Activated CD4-positive, alpha-beta T cell treated with anti-CD3 and anti-CD28 coated beads, Interleukin-2, amount 50 U/mL, for 24 hours (primary cell): ENCODE results near the gene ASCC3.

Experiments
- DNase-seq, 2 donors: peaks; one replicate each; pipeline ENCODE4 v3.0.0-alpha.2; 2020; ENCODE audit warnings: low read depth in 1 of 2, low spot score in 1 of 2

ASCC3 gene

DNA sequence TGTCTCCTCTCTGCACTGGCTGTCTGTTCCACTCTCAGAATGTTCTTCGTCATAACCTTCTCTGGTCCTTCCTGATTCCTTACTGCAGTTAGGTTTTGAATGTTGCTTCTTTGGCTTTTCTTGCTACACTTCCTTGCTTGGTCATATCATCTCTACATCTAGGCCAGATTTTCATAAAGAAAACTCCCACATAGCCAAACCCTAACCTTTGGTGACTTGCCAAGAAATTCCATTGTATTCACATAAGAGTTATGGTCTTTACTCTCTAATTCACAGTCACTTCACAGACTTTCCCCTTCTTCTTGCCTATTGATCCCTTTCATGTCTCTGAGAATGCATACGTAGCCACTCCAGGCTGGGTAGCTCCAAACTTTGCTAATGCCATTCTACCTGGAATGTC lies 374.5 kb downstream of the ASCC3 start:
- DNase-seq = no peak

DNA sequence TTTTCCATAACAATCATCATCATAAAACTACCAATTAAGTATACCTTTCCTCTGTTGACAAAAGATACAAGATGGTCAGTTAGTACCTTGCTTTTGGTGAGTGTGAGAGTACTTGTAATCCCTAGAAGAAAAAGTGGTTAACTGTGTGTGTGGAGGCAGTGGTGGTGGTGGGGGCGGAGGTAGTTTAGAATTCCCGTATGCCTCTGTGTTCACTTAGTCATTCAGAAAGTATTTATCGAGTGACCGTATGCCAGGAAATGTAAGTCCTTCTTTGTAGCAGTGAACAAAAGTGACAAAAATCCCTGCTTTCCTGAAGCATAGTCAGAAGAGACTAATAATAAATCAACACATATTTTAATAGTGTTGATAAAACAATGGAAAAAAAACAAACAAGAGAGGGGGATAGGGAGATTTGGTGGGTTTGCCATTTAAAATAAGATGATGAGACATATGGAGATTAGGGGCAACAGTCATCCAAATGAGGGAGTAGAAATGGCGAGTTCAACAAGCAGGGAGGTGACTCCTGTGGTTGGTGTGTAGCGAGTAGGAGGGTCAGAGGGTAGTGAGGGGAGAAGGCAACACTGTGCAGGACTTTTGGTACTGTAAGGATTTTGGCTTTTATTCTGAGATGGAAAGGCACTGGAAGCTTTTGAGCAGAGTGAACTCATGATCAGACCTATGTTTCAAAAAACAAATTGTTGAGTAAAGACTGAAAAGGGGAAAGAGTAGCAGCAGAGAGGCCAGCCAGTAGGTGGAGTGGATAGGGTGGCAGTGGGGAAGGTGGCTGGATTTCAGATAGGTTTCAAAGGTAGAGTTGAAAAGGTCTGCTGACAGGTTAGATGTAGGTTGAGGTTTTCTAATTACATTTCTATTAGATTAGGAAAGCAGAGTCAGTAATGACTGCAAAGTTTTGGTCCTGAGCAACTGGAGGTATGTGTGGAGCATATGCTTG lies 376.1 kb downstream of the ASCC3 start:
- no peak for DNase-seq

DNA sequence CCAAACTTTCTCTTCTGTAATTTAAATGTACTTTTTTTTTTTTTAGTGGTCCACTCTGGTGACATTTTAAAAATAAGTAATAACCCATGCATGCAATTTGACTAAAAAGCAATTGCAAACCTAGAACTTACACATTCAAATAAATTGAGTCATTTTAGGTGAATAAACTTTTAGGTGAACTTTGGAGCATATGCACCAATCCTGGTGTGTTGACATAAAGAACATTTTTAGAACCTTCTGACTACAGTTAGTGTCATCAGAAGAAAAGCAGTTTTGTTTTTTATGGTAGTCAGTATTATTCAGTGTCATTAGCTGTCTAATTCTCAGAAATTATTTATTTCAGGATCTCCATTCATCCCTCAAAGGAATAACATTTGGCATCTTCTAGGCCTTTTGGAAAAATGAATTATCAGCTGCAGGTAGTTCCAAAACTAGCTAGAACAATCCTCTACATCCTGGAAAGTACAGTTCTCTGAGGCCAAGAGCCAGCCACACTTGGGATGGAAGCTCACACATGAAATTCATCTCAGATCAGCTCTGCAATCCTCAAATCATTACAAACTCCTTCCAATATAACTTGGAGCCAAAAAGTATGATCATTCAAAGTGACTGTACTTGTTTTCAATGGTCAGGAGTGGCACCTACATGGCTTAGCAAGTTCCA lies 378.0 kb downstream of the ASCC3 start:
- DNase-seq = no peak

DNA sequence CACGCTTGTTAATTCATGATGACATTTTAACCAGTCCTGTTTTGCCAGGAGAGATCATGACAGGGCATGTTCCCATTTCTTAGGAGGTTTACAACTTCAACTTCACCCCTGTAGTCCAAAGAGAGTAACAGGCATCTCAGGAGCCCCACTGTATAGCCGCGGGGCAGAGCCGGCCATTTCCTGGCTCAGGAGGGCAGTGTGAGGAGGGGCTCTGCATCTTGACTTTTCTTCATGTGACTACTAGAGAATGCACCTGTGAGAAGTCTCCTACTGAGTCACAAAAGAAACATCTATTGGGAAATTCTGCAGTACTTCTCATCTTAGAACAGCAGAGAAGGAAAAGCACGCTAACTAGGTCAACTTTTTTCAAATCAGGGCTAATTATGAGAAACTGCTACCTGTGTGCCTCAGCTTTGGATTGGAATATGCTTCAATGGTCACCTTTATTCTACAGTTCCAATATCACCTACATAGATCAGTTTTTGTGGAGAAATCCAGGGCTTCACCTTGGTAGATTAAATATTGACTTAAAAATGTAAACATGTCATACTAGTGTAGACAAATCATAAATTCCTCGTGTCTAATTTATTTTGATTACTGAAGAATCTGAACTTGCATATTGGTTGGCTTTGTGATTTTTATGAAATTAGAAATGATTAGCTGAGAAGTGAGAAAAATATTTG lies 387.8 kb downstream of the ASCC3 start:
- no peak for DNase-seq

DNA sequence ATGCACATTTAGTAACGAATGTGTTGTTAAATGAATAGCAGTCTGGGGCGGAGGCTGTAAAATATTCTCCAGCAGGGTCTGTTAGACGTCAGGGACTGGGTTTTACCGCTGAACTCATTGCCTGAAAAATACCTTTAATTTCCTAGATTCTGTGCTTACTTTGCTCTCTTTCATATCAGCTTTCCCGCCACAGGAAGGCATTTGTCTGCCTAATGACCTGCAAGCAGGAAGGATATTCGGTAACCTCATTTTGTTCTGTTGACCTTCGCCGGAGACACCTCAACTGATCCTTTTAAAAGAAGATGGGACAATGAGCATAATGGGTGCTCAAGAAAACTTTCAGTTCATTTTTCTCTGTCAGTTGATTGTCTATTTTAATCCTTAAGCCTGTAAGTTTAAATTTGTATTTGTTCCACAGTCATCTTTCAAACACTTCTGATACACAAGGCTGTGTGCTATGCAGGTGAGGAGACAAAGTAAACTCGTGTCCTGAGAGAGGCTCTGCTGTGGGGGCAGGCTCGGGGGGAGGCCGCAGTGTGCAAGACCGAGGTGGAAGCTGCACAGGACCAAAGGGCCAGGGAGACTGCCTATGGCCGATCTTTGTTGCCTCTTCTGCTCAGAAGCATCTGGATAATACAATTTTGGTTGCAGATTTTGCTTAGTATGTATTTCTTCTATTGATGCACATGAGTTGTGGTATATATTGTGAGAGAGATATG lies 389.0 kb downstream of the ASCC3 start:
- no peak for DNase-seq

DNA sequence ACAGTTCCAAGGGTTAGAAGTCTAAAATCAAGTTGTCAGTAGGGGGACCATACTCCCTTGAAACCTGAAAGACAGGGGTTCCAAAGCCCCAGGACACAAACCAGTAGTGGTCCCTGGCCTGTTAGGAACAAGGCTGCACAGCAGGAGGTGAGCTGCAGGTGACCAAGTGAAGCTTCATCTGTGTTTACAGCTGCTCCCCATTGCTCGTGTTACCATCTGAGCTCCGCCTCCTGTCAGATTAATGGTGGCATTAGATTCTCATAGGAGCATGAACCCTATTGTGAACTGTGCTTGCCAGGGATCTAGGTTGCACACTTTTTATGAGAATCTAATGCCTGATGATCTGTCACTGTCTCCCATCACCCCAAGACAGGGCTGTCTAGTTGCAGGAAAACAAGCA lies 391.1 kb downstream of the ASCC3 start:
- DNase-seq = no peak

DNA sequence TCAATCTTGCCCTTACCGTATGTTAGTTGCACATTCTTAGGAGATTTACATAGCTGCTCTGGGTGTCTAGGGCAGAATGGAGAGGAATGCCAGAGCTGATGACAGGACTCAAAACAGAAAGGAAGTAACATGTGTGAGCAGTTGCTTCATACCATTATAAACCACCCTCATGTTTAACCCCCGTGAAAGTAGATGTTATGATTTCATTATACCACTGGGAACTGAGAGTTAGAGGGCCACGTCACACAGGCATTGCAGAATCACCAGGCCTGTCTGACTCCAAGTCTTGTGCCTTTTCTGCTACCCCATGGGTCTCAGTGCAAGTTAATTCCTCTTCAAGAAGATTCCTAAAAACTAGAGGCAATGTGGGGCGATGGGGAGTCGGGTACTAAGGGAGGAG lies 392.9 kb downstream of the ASCC3 start:
- DNase-seq = no peak

DNA sequence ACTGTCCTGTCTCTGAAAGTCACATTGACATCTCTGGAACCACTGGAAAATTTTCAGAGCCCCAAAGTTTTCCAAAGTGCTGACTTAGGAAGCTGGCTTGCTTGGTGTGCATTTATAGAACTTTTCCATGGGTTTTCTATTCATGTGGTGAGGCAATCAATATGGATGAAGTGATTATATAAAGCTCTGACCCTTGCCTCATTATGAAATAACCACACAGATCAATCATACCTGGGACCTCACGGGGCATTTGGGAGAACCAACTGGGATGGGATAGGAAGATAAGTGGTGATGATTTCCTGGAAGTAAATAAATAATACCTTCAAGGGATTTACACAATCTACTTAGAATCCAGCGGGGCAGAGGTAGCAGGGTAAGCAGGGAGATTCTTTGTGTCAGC lies 393.5 kb downstream of the ASCC3 start:
- DNase-seq = no peak

DNA sequence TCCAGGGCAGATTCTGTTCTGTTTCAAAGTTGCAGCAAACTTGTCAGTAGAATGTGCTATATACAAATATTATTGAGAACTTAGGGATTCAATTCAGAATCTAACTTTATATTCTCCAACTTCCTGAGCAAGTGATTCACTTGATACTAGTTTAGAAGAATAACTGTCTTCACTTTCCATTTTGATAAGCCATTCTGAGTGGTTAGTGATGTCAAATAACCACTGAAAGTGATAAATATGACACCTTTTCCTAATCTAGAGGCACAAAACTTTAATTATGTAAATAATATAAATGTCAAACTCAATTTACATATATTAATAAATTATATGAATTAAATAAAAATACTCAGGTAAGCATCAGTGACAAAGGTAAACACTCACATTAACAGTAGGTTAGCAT lies 395.9 kb downstream of the ASCC3 start:
- DNase-seq = no peak

DNA sequence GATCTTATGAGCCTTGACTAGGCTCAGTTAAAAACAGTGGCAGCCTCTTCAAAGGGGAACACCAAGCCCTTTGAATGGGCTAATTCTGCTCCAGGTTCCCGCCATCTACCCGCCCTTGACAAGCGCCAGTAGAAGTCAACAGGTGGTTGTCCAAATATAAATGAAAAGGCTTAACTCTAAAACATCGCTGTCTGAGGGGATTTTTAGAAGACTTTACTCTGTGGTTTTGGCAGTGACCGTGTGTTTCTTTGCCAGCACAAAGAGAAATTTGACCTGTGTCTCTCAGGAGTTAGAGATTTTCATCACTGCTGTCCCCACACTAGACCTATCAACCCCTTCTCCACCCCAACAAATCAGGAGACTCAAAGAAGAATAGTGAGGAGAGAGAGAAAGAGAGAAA lies 396.7 kb downstream of the ASCC3 start:
- DNase-seq = no peak

DNA sequence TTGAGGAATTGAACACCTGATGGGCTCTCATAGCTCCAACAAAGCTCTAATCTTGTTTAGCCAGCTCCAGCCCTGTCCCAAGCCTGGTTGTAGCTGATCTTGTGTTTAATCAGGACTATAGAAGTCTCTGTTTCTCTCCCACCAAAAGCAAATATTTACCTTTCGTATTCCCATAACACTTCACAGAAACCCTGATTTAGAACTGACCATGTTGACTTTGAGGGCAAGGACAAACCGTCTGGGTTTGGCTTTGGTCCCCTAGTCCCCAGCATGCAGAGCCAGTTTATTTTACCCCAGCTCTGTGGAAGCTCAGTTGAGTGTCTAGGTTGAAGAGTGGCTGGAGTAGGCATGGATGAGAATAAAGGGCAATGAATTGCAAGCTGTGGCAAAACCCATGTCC lies 398.4 kb downstream of the ASCC3 start:
- no peak for DNase-seq

DNA sequence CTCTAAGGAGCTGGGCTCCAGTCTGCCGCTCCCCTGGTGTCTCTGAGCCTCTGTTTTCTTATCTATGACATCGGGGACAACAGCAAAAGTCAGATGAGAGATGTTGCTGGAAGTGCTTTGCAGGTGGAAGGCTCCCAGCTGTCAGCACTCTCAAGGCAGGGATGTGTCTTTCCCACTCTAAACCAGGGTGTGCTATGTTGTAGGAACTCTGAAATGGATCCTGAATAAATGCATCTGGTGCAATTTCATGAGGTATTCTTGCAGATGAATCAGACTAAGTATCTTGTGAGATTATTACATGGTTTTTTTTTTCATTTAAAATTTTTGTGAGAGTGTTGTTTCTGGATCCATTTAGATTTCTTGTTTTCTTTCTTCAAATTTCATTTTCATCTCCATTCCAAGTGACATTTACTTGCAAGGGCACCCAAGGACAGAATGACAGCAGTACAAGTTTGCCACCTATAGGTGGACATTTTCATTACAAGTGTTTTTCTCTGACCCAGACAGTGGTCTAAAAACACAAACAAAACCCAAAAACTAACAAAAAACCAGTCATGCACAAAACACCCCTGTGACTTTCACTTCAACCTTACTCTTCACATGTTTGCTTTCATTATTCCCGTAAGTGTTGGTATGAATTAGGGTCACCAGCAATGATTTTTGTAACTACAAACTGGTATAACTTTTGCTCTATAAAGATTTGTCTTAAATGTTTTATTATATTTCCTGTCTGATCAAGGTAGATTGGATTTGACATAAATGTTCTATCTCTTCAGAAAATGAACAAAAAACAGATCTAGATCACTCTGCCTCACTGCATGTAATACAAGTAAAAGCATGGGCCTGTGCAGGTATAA lies 401.7 kb downstream of the ASCC3 start:
- no peak for DNase-seq

DNA sequence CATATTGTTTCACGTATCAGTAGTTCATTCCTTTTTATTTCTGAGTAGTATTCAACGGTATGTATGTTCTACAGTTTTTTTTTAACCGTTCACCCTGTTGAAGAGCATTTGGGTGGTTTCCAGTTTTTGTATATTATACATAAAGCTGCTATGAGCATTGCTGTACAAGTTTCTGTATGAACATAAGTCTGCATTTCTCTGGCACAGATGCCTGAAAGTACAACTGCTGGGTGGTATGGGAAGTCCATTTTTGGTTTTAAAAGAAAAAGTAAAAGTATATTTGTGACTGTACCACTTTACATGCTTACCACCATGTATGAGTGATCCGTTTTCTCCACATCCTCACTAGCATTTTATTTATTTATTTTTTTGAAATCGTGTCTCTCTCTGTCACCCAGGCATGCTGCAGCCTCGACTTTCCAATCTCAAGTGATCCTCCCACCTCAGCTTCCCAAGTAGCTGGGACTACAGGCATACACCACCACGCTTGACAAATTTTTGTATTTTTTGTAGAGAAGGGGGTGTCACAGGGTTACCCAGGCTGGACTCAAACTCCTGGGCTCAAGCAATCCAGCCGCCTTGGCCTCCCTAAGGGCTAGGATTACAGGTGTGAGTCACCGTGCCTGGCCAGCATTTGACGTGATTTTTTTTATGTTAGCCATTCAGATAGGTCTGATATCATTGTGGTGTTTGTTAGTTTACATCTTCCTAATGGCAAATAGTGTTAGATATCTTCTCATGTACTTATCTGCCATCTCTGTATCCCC lies 405.4 kb downstream of the ASCC3 start:
- no peak for DNase-seq

DNA sequence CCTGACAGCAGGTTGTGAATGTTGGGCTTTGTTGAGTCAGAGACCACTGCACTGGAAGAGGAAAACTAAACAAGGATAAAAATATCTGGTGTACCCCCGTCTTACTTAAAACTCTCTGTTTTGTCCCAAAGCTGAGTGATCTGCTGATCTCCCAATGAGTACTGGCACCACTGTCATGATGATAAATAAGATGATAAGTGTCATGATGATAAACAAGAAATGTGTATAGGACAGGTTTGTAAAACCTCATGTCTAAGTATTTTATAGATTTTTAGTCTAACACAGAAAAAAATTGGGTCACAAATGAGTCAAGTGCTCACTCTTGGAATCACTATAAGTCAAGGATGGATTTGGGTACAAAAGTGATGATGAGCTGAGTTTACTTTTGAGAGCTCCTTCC lies 407.9 kb downstream of the ASCC3 start:
- DNase-seq = no peak

DNA sequence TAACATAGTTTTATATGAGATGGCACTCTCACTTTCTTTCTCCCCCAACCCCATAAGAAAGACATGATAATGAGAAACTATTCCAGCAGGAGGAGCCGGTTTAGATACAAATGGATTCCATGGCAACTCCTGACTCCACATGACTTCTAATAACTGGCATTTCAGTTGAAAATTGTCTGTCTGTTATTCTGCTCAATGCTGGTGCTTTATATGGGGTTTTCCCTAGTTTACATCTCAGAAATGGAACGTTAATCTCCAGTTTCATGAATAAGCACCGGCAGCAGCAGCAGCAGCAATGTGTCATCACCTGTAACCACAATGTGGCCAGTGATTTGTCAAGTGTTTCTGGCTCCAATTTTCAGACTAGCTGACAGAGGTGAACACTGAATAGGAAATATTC lies 408.5 kb downstream of the ASCC3 start:
- DNase-seq = peak in 1 of 2 donors; percentile 7

DNA sequence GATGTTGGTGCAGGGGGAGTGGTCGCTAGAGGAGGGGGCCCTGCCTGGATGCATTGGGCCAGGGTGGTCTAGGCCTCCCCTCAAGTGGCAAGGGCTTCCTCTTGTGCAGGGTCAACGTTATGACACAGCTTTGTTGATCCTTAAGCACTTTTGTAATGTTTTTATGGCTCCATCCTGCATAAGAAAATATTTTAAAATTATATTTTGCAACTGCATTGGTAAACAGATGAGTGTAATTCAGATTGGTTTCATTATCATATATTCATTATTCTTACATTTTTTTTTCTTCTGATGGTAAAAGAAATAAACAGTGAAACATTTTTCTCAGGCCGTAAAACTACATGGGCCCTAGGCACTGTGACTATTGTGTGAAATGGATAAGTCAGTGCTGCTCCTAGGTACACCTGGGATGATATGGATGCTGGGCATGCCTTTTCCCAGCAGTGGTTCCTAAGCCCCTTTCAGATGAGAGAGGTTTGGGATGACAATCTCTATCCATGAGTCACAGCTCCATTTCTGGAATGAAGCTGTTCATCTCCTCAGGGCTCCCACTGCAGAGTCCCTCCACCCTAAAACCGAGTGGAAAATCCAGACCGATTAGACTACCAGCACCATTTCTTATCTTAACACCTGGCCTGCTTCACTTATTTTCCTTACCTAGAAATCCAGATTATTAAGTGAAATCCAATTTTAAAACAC lies 410.6 kb downstream of the ASCC3 start:
- DNase-seq = no peak

DNA sequence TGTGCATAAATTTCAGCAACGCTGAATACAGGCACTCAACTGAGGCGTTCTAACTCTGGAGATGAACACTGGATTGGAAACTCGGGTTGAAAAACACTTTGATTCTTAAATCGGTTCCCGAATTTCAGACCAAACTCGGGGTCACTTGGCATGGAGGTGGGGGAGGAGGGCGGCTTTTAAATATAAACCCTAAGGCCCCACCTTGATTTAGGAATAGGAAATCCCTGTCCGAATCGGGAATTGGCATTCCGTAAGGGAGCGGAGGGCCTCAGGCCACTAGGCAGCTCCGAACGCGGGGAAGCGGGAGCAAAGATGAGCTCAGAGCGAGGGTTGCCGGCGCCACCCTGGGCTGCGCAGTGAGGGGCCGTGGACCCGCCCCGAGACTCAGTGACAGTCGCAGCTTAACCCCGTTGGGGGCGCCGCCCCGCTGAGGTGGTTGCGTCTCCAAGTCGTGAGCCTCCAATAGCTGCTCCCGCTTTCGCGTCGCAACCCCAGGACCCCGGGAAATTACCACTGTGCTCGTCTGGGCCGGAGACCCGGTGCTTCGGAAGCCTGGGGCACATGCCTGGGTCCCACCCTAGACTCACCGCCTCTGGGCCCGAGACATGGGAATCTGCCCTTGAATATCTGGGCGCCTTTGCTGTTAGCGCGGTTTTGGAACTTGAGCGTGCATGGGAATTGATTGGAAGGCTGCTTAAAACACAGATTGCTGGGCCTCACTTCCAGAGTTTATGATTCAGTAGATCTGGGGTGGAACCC lies 411.8 kb downstream of the ASCC3 start:
- DNase-seq = no peak

DNA sequence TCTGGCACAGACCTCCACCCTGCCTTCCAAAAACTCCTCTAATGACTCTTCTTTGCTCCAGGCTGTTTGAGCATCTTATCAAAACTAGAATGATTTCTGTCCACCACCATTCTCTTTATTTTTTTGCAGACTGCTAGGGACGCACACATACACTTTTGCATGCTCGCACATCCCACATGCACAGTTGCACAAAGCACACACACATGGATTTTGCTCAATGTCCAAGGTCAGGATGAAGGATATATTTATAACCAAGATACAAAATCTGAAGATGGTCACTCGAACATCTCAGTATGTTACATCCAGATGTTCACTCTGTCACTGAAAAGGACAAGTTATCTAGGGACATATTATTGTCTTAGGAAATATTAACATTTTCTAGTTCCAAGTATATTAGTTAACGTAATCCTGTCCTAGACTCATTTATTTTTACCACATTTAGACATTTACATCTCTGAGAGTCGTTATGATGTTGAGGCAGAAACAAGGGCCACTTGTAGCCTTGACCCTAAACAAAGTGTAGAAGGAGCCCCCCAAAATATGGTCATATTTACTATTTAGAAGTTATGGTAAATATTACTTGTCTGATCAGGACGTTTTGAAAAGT lies 413.0 kb downstream of the ASCC3 start:
- DNase-seq = no peak
